T-helper 2 cell treated with Interferon-gamma antibody and Interleukin-4, amounts not matched to agents 5 μg/mL and 100 μg/mL, for 36 hours (primary cell): ENCODE results near the gene DPP3.
A peak's percentile ranks its signal among the peaks of the same experiment; 100 is the strongest.
"Not testable (repeated sequence)": the region's sequence is repeated elsewhere in the genome, so short reads cannot be mapped to it uniquely, and the experiment has no call there.

Experiments used
- DNase-seq: peaks from one replicate; pipeline ENCODE4 v3.0.0; 2021; ENCODE audit warnings: low spot score
- H3K27ac Mint-ChIP-seq: one replicate; pipeline ENCODE4 v1.8.0; 2021; ENCODE audit warnings: mild to moderate bottlenecking, mixed read lengths
- H3K27me3 Mint-ChIP-seq: one replicate; pipeline ENCODE4 v1.8.0; 2021; ENCODE audit warnings: low read depth, mixed read lengths
- H3K36me3 Mint-ChIP-seq: one replicate; pipeline ENCODE4 v1.8.0; 2021; ENCODE audit warnings: low read depth, mixed read lengths
- H3K4me1 Mint-ChIP-seq: one replicate; pipeline ENCODE4 v1.8.0; 2021; ENCODE audit warnings: low read depth, mixed read lengths
- H3K4me3 Mint-ChIP-seq: one replicate; pipeline ENCODE4 v1.8.0; 2022; ENCODE audit warnings: mild to moderate bottlenecking, moderate library complexity, mixed read lengths
- H3K9me3 Mint-ChIP-seq: one replicate; pipeline ENCODE4 v1.8.0; 2021; ENCODE audit warnings: mixed read lengths

Gene DPP3

DNA sequence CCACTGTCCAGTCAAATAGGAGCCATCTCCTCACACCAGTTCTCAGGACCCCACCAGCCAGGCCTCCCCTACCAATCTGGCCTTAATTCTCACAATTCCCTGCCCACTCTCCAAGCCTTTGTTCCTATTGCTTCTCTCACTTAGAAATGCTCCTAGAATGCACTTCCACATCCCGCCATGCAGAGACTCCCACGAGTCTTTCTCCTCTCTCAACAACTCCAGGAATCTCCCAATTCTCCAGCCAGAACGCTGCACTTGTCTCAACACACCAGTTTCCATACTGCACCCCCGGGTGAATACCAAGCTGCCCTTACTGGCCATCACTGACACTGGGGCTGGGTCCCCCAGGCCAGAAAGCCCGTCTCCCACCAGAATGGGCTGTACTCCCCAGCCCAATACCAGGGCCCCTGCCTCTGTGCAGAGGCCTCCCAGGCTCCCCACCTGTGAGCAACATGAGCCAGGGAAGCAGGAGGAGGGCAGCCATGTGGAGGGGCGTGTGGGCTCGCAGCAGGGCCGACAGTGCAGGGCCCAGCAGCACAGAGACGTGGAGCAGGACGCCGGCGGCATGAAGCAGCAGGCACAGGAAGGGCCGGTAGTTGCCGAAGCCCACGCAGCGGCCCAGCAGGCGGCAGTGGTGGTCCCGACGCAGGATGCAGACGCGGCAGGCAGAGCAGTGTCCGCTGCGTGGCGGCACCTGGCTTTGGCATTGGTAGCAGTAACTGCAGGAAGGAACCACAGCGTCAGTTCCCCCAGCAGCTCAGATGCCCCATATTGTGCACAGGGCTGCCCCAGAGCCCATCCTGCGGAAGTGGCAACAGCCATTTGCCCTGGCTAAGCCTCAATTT is 63.3 kb downstream of the DPP3 start:
- peak overlapping the region; percentile 83 for H3K27ac Mint-ChIP-seq
- peaks cover 25% of the 10 kb centered on the region for H3K36me3 Mint-ChIP-seq
- H3K27me3 Mint-ChIP-seq = peaks cover 2% of the 10 kb centered on the region
- peak overlapping the region; percentile 79 for H3K4me3 Mint-ChIP-seq
- peak; percentile 38 for DNase-seq
- H3K4me1 Mint-ChIP-seq = peaks cover 9% of the 10 kb centered on the region
- H3K9me3 Mint-ChIP-seq = no peaks in the 10 kb centered on the region

DNA sequence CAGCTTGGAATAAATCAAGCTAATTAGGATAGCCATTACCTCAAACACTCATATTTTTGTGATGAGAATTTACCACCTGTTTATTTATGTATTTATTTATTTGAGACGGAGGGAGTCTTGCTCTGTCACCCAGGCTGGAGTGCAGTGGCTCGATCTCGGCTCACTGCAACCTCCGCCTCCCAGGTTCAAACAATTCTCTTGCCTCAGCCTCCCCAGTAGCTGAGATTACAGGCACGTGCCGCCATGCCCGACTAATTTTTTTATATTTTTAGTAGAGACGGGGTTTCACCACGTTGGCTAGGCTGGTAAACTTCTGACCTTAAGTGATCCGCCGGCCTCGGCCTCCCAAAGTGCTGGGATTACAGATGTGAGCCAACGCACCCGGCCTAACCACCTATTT is 64.7 kb downstream of the DPP3 start:
- Mint-ChIP-seq H3K4me3 (peak overlapping the region; percentile 85), H3K27ac (peak overlapping the region; percentile 58), H3K36me3 (peaks cover 19% of the 10 kb centered on the region)
- not testable (repeated sequence) for H3K4me1 Mint-ChIP-seq, H3K27me3 Mint-ChIP-seq, DNase-seq, H3K9me3 Mint-ChIP-seq

DNA sequence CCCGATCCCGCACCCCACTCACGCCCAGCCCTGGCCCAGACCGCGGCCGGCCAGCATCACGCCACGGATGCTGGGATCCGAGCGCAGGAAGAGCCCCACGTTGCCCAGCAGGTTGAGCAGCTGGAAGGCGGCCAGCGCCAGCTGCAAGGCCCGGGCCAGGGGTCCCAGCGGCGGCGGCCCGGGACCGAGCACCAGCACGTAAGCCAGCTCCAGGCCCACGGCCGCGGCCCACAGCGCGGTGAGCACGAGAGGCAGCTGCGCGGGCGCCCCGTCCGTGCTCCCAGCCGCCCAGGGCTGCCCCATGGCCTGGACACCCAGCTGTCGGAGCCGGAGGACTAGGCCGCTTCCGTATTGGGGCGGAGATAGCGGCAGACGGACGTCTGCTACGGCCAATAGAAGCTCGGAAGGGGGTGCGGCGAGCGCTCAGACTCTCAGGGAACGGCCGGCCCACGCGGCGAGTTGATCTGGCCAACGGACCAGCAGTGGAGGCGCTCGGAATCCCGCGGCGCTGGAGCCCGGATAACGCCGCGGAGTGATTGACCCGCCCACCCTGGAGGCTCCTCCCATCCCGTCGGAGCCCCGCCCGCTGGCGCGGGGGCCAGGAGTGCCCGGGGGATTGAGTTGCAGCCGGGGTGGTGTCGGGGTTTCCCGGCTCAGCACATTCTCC is 65.6 kb downstream of the DPP3 start, which contains the start of gene ZDHHC24:
Gene ZDHHC24, minus strand, starts transcription at position 348 of the 667 bp plus-strand sequence. Its CDS starts 45 bp downstream, at position 303.
- Mint-ChIP-seq H3K36me3 (peaks cover 17% of the 10 kb centered on the region), H3K9me3 (no peaks in the 10 kb centered on the region), H3K27me3 (peaks cover 14% of the 10 kb centered on the region), H3K4me1 (peaks cover 9% of the 10 kb centered on the region), H3K4me3 (peak within 1 kb of the TSS; percentile 85), H3K27ac (peak within 1 kb of the TSS; percentile 58)
- DNase-seq = peak; percentile 97

DNA sequence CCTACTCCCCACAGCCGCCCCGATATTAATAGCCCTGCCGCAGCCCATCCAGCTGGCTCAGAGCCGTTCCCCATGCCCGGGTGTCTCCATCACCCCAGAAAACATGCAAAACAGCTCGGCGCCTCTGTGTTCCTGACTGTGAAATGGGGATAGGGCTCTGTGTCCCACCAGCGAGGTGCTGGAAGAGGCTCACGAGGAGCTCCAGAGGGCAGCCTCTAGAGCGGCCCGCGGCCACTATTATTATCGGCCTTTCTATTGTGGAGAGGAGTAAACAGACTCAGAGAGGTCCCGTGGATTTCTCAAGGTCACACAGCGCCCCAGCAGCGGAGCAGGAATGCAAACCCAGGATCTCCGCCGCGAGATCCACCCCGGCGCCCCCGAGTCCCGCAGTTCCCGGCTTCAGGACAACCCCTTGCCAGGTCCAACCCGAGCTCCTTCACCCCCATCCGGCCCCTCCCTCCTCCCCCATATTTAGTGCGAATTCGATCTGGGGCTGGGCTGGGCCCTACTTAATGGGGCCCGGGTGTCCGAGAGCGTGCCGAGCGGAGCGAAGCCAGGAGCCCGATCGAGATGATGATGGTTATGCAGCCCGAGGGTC is 66.2 kb downstream of the DPP3 start, which contains the start of gene ACTN3:
Gene ACTN3, plus strand, starts transcription at position 536 of the 598 bp plus-strand sequence. Its CDS starts 35 bp downstream, at position 571.
- no peak for DNase-seq
- Mint-ChIP-seq H3K4me3 (peak within 1 kb of the TSS; percentile 84), H3K27ac (peak within 1 kb of the TSS; percentile 53), H3K27me3 (peaks cover 14% of the 10 kb centered on the region), H3K36me3 (peaks cover 16% of the 10 kb centered on the region), H3K9me3 (no peaks in the 10 kb centered on the region), H3K4me1 (peaks cover 9% of the 10 kb centered on the region)

DNA sequence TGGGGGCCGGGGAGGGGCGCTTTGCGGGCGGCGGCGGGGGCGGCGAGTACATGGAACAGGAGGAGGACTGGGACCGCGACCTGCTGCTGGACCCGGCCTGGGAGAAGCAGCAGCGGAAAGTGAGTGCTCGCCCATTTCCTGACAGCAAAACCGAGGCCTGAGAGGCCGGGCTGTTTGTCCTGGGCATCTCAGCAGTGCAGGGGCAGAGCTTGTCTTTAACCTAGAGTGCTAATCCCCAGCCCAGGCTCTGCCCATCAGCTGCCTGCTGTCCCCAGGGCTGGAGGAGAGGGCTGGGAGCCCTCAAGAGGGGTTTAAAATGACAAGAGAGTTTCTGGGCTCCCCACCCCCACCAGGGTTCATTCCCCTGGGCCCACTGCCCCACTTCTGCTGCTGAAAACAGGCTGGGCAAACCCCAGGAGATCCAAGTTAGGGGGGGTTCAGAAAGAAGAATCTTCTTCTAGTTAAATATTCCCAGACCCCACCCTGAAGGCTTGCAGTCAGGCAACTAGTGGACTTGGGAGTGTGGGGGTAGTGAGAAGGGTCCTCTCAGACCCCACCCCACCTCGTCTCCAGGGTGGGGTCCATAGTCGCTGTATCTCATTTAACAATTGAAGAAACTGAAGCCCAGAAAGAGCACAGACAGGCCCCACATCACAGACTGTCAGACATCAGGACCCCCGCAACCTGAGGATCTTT is 66.9 kb downstream of the DPP3 start:
- Mint-ChIP-seq H3K4me1 (peaks cover 9% of the 10 kb centered on the region), H3K36me3 (peaks cover 11% of the 10 kb centered on the region), H3K9me3 (no peaks in the 10 kb centered on the region), H3K4me3 (peak overlapping the region; percentile 84), H3K27me3 (peaks cover 14% of the 10 kb centered on the region), H3K27ac (no peak overlapping the region)
- DNase-seq = no peak

DNA sequence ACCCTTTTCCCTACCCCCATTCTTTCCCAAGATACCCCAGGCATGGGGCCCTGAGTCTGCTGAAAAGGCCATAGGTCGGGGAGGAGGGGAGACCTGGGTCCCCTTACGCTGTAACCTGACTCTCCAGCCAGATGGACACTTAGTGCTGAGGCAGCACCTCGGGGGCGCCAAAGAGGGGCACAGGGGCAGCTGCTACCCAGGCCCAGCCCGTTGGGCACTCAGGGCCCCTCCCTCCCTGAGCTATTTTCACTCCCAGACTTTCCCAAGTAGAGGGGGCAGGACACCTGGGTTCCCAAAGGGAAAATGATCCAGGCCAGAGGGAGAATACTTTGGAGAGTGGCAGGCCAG is 67.4 kb downstream of the DPP3 start:
- peaks cover 6% of the 10 kb centered on the region for H3K36me3 Mint-ChIP-seq
- peaks cover 14% of the 10 kb centered on the region for H3K27me3 Mint-ChIP-seq
- no peaks in the 10 kb centered on the region for H3K9me3 Mint-ChIP-seq
- H3K27ac Mint-ChIP-seq = no peak overlapping the region
- H3K4me3 Mint-ChIP-seq = no peak overlapping the region
- no peak for DNase-seq
- H3K4me1 Mint-ChIP-seq = peaks cover 9% of the 10 kb centered on the region

DNA sequence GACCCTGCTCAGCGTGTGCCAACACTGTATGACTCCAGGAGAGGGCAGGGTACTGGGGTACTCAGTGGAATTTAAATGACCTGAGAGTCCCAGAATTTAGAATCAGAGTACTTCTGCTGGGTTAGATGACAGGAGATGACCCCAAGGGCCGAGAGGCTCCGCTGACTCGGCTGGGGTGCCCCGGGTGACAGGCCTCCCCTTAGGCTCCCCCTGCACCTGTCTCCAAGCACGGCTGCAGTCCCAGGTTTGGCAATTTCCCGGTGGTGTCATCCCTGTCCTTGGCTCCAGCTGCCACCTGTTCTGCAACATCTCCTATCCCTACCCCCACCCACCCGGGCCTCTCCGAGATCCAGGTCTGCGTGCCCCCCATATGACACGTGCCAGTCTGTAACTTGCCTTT is 67.8 kb downstream of the DPP3 start:
- no peak overlapping the region for H3K4me3 Mint-ChIP-seq
- DNase-seq = no peak
- H3K36me3 Mint-ChIP-seq = peaks cover 3% of the 10 kb centered on the region
- peaks cover 9% of the 10 kb centered on the region for H3K4me1 Mint-ChIP-seq
- no peak overlapping the region for H3K27ac Mint-ChIP-seq
- H3K27me3 Mint-ChIP-seq = peaks cover 14% of the 10 kb centered on the region
- no peaks in the 10 kb centered on the region for H3K9me3 Mint-ChIP-seq

DNA sequence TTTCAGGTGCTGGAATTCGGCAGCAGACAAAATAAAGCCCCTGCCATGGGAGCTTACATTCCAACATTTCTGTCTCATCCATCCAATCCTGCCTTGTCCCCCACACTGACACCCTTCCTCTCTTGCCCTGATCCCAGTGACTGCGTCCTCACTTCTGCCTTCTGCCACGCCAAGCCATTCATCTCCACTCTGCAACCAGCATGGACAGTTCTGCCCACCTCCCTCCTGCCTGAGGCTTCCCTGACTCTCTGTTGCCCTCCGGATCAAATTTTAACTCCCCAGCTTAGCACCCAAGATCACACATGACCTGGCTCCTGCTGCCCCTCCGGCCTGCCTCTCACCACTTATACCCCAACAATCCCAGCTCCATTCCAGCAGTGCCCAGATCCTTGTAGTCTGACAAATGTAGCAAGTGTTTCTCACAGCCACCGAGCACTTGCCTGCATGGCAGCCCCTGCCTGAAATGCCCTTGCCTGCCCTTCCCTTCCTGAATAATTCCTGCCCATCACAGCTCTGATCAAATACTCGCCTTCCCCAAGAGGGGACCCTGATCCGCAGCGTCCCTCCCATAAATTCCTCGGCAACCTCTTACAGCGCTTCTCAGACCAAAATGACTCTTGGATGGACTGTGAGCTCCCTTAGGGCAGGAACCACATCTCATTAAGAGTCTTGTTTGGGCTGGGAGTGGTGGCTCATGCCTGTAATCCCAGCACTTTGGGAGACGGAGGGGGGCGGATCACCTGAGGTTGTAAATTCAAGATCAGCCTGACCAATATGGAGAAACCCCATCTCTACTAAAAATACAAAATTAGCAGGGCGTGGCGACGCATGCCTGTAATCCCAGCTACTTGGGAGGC is 68.8 kb downstream of the DPP3 start:
- Mint-ChIP-seq H3K27me3 (peaks cover 14% of the 10 kb centered on the region), H3K36me3 (no peaks in the 10 kb centered on the region), H3K4me3 (no peak overlapping the region), H3K4me1 (peaks cover 7% of the 10 kb centered on the region), H3K9me3 (no peaks in the 10 kb centered on the region), H3K27ac (no peak overlapping the region)
- no peak for DNase-seq

DNA sequence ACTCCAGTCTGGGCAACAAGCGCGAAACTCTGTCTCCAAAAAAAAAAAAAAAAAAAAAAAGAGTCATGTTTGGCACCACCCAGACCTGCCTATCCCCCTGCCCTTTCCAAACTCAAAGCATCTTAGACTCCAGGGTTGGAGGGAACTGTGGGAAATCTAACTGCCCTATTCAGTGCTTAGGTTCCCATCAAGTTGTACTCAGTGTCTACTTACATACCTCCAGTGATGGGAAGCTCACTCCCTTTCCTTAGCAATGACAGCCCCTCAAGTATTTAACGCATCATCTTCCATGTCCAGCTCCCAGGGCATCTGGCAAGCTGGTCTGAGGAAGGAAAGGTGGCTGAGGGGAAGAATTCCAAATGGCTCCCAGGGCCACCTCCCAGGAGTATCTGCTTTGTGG is 69.5 kb downstream of the DPP3 start:
- Mint-ChIP-seq H3K9me3 (no peaks in the 10 kb centered on the region), H3K36me3 (no peaks in the 10 kb centered on the region), H3K4me1 (peaks cover 2% of the 10 kb centered on the region), H3K4me3 (no peak overlapping the region), H3K27me3 (peaks cover 14% of the 10 kb centered on the region), H3K27ac (no peak overlapping the region)
- DNase-seq = no peak

DNA sequence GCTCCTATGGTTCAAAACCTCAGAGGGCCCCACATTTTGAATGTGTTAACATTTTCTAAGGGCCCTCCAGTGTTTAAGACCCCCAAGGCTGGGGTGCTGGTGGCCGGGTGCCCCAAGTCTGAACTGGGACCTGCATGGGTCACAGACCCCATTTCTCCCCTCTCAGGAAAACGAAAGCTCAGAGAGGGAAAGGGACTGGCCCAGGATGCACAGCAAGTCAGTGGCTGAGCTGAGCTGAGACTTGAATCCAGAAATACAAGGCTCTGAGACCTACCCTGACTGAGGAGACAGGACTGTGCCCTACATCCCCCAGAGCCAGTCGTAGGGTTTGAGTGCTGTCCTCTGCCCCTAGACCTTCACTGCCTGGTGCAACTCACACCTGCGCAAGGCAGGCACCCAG is 70.7 kb downstream of the DPP3 start:
- no peaks in the 10 kb centered on the region for H3K4me1 Mint-ChIP-seq
- no peak for DNase-seq
- peaks cover 14% of the 10 kb centered on the region for H3K27me3 Mint-ChIP-seq
- no peak overlapping the region for H3K4me3 Mint-ChIP-seq
- H3K36me3 Mint-ChIP-seq = no peaks in the 10 kb centered on the region
- H3K9me3 Mint-ChIP-seq = no peaks in the 10 kb centered on the region
- no peak overlapping the region for H3K27ac Mint-ChIP-seq

DNA sequence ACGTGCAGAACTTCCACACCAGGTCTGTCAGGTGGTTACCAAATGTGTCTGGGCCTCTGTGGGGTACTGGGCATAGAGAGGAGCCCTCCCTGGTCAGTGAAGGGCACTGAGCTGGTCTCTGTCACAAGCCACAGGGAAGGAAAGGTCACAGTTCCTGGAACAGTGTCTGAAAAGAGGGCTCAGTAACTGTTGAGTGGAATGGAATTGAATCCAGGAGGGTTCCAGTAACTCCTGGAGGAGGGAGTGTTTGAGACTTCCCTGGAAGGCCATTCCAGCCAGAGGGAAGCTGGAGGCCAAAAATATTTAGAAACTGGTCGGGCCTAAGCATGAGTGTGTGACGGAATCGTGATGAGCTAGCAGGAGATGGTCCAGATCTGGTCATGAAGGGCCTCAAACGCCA is 74.4 kb downstream of the DPP3 start:
- Mint-ChIP-seq H3K27ac (no peak overlapping the region), H3K4me1 (no peaks in the 10 kb centered on the region), H3K9me3 (no peaks in the 10 kb centered on the region), H3K36me3 (no peaks in the 10 kb centered on the region), H3K27me3 (peaks cover 12% of the 10 kb centered on the region), H3K4me3 (no peak overlapping the region)
- DNase-seq = no peak

DNA sequence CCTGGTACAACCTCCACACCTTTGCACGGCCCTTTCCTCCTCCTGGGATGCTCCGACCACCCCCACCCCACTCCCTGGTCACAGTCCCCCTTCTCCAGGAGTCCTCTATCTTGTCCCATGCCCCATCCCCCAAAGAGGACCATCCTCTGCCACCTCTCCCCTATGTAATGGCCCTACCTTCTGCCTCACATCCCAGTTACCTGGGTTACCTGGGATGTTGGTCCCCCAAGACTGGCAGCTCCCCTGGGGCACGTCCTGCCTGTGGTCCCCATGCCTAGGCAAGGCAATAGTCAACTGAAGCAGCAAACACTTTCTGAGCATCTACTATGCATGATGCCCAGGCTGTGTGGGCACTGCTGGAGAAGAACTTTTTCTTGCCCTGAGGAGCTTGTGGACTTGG is 75.2 kb downstream of the DPP3 start:
- Mint-ChIP-seq H3K4me3 (no peak overlapping the region), H3K9me3 (no peaks in the 10 kb centered on the region), H3K27me3 (peaks cover 8% of the 10 kb centered on the region), H3K27ac (no peak overlapping the region), H3K4me1 (no peaks in the 10 kb centered on the region), H3K36me3 (no peaks in the 10 kb centered on the region)
- DNase-seq = no peak

DNA sequence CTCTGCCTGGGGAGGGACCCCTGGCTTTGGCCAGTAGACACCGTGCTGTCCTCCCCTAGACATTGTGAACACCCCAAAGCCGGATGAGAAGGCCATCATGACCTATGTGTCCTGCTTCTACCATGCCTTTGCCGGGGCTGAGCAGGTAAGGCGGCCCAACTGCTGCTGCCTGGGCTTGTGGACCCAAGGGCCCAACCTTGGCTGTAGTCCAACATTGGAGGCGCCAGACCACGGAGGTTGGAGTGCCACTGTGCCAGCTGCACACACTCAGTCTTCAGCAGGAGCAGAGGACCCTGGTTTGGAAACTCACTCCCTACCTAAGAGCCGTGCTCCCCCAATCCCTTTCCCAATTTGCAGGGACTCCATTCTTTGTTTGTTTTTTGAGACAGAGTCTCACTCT is 75.9 kb downstream of the DPP3 start:
- no peaks in the 10 kb centered on the region for H3K4me1 Mint-ChIP-seq
- no peak for DNase-seq
- no peaks in the 10 kb centered on the region for H3K9me3 Mint-ChIP-seq
- H3K36me3 Mint-ChIP-seq = no peaks in the 10 kb centered on the region
- no peak overlapping the region for H3K4me3 Mint-ChIP-seq
- H3K27me3 Mint-ChIP-seq = peaks cover 8% of the 10 kb centered on the region
- H3K27ac Mint-ChIP-seq = no peak overlapping the region
